Measurements from ENCODE around the gene ZNF664.

- no peak for TF ChIP-seq CTCF (IDR thresholded peaks at IDR 0.05)
- no peak for TF ChIP-seq POLR2A (IDR thresholded peaks at IDR 0.05)
Measured at GRCh38 chr12:124013073-124013472, 40.1 kb downstream of the ZNF664 start.
